ENCODE results near the gene IRF8. TPM values are rescaled to one million over a fixed set of nuclear protein-coding genes. Genes with fewer than 3 reads are reported as not detected.

The IRF8 gene
- total RNA-seq, 3 donors from 2014 or later = 16.7 to 121 (median 20.2) TPM

DNA sequence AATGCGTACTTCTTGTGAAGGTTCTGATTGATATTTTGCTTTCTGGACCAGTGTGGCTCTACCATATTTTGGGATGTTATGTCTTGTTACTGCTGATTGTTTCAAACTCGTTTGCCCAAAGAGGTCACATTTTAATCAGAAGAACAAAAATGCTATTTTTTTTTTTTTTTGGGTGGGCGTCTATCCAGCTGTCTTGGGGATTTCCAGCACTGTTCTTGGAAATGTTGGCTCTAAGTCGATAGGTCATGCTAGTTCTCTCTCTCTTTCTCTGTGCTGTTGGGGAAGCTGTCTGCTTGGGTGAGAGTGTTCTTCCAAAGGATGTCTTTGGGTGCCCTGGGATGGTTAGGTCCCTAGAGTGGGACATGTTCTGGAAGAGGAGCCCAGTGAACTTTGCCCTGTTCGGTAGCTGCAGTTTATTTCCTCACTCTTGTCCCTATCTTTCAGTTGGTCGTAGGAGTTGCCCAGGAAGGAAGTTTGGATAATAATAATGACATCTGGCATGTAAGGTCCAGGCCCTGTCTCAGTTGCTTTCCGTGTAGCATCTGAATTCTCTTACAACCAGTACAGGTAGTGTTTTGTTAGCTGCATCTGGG lies 2.9 kb downstream of the IRF8 start:
- DNase-seq (ENCODE audit: low spot score in 2 of 2) = no peak
- H3K4me1 ChIP-seq = peaks cover 7 to 9% of the 10 kb centered on the region in 2 donors
- no peaks in the 10 kb centered on the region for H3K36me3 ChIP-seq
- no peak overlapping the region for H3K27ac ChIP-seq
- intact Hi-C loops (cut with DNase I; ENCODE audit: low total_unique reads) = no loop called here
- peaks cover 0 to 5% of the 10 kb centered on the region in 2 donors for H3K9me3 ChIP-seq
- no peak for TF ChIP-seq CTCF (IDR thresholded peaks at IDR 0.05)
- no peak for TF ChIP-seq POLR2AphosphoS5 (IDR thresholded peaks at IDR 0.05)
- H3K27me3 ChIP-seq = peaks cover 3 to 62% of the 10 kb centered on the region in 2 donors
- no peak overlapping the region for H3K4me3 ChIP-seq

GRCh38 chr16:85902366-85903155 lies 3.6 kb downstream of the IRF8 start:
- no peak overlapping the region for H3K27ac ChIP-seq
- H3K36me3 ChIP-seq = no peaks in the 10 kb centered on the region
- peaks cover 3 to 55% of the 10 kb centered on the region in 2 donors for H3K27me3 ChIP-seq
- peaks cover 7 to 9% of the 10 kb centered on the region in 2 donors for H3K4me1 ChIP-seq
- H3K4me3 ChIP-seq = no peak overlapping the region
- intact Hi-C loops (cut with DNase I; ENCODE audit: low total_unique reads) = no loop called here
- no peak for TF ChIP-seq CTCF (IDR thresholded peaks at IDR 0.05)
- no peak for TF ChIP-seq POLR2A (IDR thresholded peaks at IDR 0.05)
- TF ChIP-seq POLR2AphosphoS5 (IDR thresholded peaks at IDR 0.05) = no peak
- DNase-seq (ENCODE audit: low spot score in 2 of 2) = no peak
- H3K9me3 ChIP-seq = peaks cover 0 to 5% of the 10 kb centered on the region in 2 donors

DNA sequence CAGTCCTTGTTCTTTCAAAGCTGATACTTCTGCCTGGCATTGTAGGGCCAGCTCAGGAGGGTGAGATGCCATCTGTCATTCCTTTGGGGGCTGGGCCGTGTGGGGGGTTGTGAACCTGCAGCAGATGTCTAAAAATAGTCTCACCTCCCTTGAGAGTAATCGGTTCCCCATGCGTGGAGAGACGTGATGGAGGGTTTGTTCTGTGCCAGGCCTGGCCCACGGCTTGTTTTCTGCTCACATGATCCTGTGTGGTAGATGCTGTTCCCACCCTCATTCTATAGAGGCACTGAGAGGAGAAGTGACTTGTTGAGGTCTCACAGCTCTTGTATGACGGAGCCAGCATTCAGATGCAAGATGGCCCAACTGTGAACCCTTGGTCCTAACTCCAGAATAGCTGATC lies 4.6 kb downstream of the IRF8 start:
- H3K9me3 ChIP-seq = peaks cover 0 to 5% of the 10 kb centered on the region in 2 donors
- TF ChIP-seq POLR2A (IDR thresholded peaks at IDR 0.05) (no peak), CTCF (IDR thresholded peaks at IDR 0.05) (no peak), POLR2AphosphoS5 (IDR thresholded peaks at IDR 0.05) (no peak)
- H3K4me1 ChIP-seq = peaks cover 4 to 6% of the 10 kb centered on the region in 2 donors
- H3K27ac ChIP-seq = no peak overlapping the region
- no peak overlapping the region for H3K4me3 ChIP-seq
- peaks cover 1 to 47% of the 10 kb centered on the region in 2 donors for H3K27me3 ChIP-seq
- intact Hi-C loops (cut with DNase I; ENCODE audit: low total_unique reads) = no loop called here
- DNase-seq (ENCODE audit: low spot score in 2 of 2) = no peak
- no peaks in the 10 kb centered on the region for H3K36me3 ChIP-seq

- Histone ChIP-seq H3K27me3 (peaks cover 0 to 30% of the 10 kb centered on the region in 2 donors), H3K27ac (no peak overlapping the region), H3K4me3 (no peak overlapping the region), H3K9me3 (peaks cover 0 to 5% of the 10 kb centered on the region in 2 donors), H3K4me1 (no peaks in the 10 kb centered on the region), H3K36me3 (no peaks in the 10 kb centered on the region)
- DNase-seq (ENCODE audit: low spot score in 2 of 2) = no peak
- TF ChIP-seq POLR2A (IDR thresholded peaks at IDR 0.05) = no peak
- peak in 1 of 3 donors; percentile 14 for TF ChIP-seq POLR2AphosphoS5 (IDR thresholded peaks at IDR 0.05)
- no peak for TF ChIP-seq CTCF (IDR thresholded peaks at IDR 0.05)
- intact Hi-C loops (cut with DNase I; ENCODE audit: low total_unique reads) = no loop called here
These were observed 6.4 kb downstream of the IRF8 start for GRCh38 chr16:85905110-85906095.
